22Rv1 (cell line): ENCODE data around the gene TSPYL2.
A peak's percentile ranks its signal among the peaks of the same experiment; 100 is the strongest.

Experiments
- H3K27ac ChIP-seq: fragments of 450-650 bp; 2 replicates; pipeline ENCODE4 v1.5.1; 2017
- CTCF ChIP-seq: fragments of 450-650 bp; IDR thresholded peaks from 2 replicates; pipeline ENCODE4 v1.5.1; 2017; ENCODE audit warnings: mild to moderate bottlenecking
- ZFX ChIP-seq: fragments of 450-650 bp; IDR thresholded peaks from 2 replicates; pipeline ENCODE4 v1.6.1; 2017; ENCODE audit warnings: antibody characterized with exemption, borderline replicate concordance

Gene TSPYL2

GRCh38 chrX:53081925-53082772 is at the start of gene TSPYL2:
TSS of gene TSPYL2 (plus strand) at chrX:53082367. CDS start at chrX:53082499, 132 bp downstream.
- TF ChIP-seq CTCF (no peak), ZFX (no peak)
- H3K27ac ChIP-seq: peak within 1 kb of the TSS; percentile 70

DNA sequence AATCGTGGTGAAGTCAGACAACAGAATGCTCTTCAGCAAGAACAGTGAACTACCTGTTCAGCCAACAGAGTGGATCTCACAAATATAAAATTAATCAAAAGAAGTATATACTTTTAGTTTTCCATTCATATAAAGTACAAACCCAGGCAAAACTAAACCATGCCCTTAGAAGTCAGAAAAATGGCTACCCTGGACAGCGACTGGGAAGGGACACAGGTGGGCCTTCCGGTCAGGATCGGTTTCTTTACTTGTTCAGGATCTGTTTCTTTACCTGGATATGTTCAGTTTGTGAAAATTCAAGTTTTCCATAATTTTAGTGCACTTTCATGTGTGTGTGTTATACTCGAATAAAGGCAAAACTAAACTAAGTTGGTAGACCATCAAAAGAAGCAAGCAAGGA is 46.0 kb upstream of the TSPYL2 start:
- no peak overlapping the region for H3K27ac ChIP-seq
- TF ChIP-seq CTCF (no peak), ZFX (no peak)

DNA sequence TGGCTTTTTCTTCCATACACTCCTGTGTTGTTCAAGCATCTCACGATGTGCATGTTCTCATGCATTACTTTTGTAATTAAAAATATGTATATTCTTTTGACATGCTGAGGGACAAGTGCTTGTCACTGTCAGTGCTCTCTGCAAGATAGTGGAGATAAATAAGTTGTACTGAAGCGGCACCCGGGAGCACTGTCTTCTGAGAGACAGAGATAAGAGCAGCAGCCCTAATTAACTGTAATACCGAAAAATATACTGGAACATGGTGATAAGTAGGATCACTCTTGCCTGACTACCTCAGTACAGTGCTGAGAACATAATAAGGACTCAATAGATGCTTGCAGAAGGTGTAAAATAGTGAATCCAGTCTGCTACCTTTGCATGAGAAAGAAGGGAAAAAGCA is 42.9 kb upstream of the TSPYL2 start:
- no peak overlapping the region for H3K27ac ChIP-seq
- TF ChIP-seq CTCF (no peak), ZFX (no peak)

GRCh38 chrX:53044995-53045394 is 37.2 kb upstream of the TSPYL2 start:
- TF ChIP-seq CTCF (no peak), ZFX (no peak)
- no peak overlapping the region for H3K27ac ChIP-seq

DNA sequence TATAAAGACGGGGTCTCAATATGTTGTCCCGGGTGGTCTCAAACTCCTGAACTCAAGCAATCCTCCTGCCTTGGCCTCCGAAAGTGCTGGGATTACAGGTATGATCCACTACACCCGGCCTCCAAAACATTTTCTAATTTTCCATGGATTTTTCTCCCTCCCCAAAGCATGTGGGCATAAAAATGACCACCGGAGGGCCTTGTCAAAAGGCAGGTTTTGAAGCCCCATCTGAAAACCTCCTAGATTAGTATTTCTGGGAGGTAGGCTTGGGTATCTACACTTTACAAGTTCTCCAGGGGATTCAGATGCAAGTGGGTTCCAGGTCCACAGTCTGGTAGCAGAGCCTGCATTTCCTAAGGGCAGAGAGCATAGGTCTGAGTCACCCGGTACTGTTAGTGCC is 34.9 kb upstream of the TSPYL2 start:
- TF ChIP-seq ZFX (no peak), CTCF (0 out of 2 replicates have a peak, but pooled peaks have one; percentile 6)
- H3K27ac ChIP-seq: no peak overlapping the region

- TF ChIP-seq CTCF (no peak), ZFX (no peak)
- H3K27ac ChIP-seq: no peak within 1 kb of the TSS
Observed at GRCh38 chrX:53048169-53049126, 33.7 kb upstream of the TSPYL2 start, which contains the start of gene GPR173. TSS of gene GPR173 (plus strand) at chrX:53048789. CDS start at chrX:53076622, 27,833 bp downstream.

- TF ChIP-seq ZFX: no peak
- no peak for TF ChIP-seq CTCF
- no peak overlapping the region for H3K27ac ChIP-seq
Observed at GRCh38 chrX:53049127-53049517, 33.0 kb upstream of the TSPYL2 start.
